ENCODE measurements around the gene PODXL2.
"Not testable (repeated sequence)": the region's sequence is repeated elsewhere in the genome, so short reads cannot be mapped to it uniquely, and the experiment has no call there.

Gene PODXL2

GRCh38 chr3:127605547-127605946, 23.4 kb upstream of the PODXL2 start:
- not testable (repeated sequence) for DNase-seq

GRCh38 chr3:127606086-127606805, 22.7 kb upstream of the PODXL2 start:
- no peak for DNase-seq

GRCh38 chr3:127606981-127607595, 21.9 kb upstream of the PODXL2 start:
- DNase-seq, result no peak

- DNase-seq, result no peak
Measured at GRCh38 chr3:127607675-127608361, 21.2 kb upstream of the PODXL2 start.

GRCh38 chr3:127608362-127608718, 20.6 kb upstream of the PODXL2 start:
- no peak for DNase-seq

- DNase-seq, result no peak
Measured at GRCh38 chr3:127610105-127610504, 18.9 kb upstream of the PODXL2 start.

- DNase-seq, result no peak
Measured at GRCh38 chr3:127611251-127611650, 17.7 kb upstream of the PODXL2 start.

- DNase-seq, result no peak
Measured at GRCh38 chr3:127612966-127613365, 16.0 kb upstream of the PODXL2 start.

GRCh38 chr3:127613406-127613805, 15.6 kb upstream of the PODXL2 start:
- DNase-seq, result no peak

GRCh38 chr3:127614928-127615589, 13.9 kb upstream of the PODXL2 start:
- no peak for DNase-seq

GRCh38 chr3:127615631-127616305, 13.2 kb upstream of the PODXL2 start:
- no peak for DNase-seq

GRCh38 chr3:127616836-127617605, 12.0 kb upstream of the PODXL2 start:
- no peak for DNase-seq

GRCh38 chr3:127618891-127619290, 10.1 kb upstream of the PODXL2 start:
- no peak for DNase-seq

- no peak for DNase-seq
Measured at GRCh38 chr3:127620637-127621375, 8.2 kb upstream of the PODXL2 start.

GRCh38 chr3:127622031-127622430, 7.0 kb upstream of the PODXL2 start:
- DNase-seq, result no peak

GRCh38 chr3:127622772-127623576, 6.0 kb upstream of the PODXL2 start:
- no peak for DNase-seq

- DNase-seq, result no peak
Measured at GRCh38 chr3:127624063-127624462, 4.9 kb upstream of the PODXL2 start.

- no peak for DNase-seq
Measured at GRCh38 chr3:127625821-127626220, 3.2 kb upstream of the PODXL2 start.

- DNase-seq, result no peak
Measured at GRCh38 chr3:127628426-127628787, 578 bp upstream of the PODXL2 start.
